Lower lobe of right lung (tissue), 2 donors: ENCODE data around the gene WNK2. TPM values are rescaled to one million over a fixed set of nuclear protein-coding genes. Genes with fewer than 3 reads are reported as not detected.

Source experiments
- ATAC-seq, 2 donors: fragments of 200-7000 bp; cut with Tn5 transposase; one replicate each; pipeline ENCODE4 v1.9.1; 2020 to 2022; ENCODE audit warnings: mild to moderate bottlenecking in 2 of 2, moderate library complexity in 2 of 2
- DNase-seq: peaks from one replicate; pipeline ENCODE4 v3.0.0-alpha.2; 2020
- H3K27ac ChIP-seq: fragments of 200-600 bp; one replicate; pipeline ENCODE4 v1.8.0; 2022
- H3K27me3 ChIP-seq: fragments of 200-600 bp; one replicate; pipeline ENCODE4 v1.8.0; 2022; ENCODE audit warnings: low read depth
- H3K36me3 ChIP-seq: fragments of 200-600 bp; one replicate; pipeline ENCODE4 v1.8.0; 2022; ENCODE audit warnings: mild to moderate bottlenecking
- H3K4me1 ChIP-seq: fragments of 200-600 bp; one replicate; pipeline ENCODE4 v1.8.0; 2022
- H3K4me3 ChIP-seq: fragments of 200-600 bp; one replicate; pipeline ENCODE4 v1.8.0; 2022; ENCODE audit warnings: mild to moderate bottlenecking
- H3K9me3 ChIP-seq: fragments of 200-600 bp; one replicate; pipeline ENCODE4 v1.8.0; 2022
- intact Hi-C: fragments of 100-400 bp; cut with DNase I; formaldehyde crosslinking; loops from one replicate; pipeline ENCODE4 v1.11.0; 2022
- total RNA-seq: library from RNA; stranded (reverse); fragmentation: NEBNext Ultra II Directional; extraction: Animal tissue kit (Norgen Biotek cat#: 25700); gene quantifications from one replicate; pipeline ENCODE4 v1.2.1, GENCODE V29; 2021
- TF ChIP-seq, protein P1 (sequence below): fragments of 200-600 bp; IDR thresholded peaks from one replicate; pipeline ENCODE4 v1.8.0; 2022; ENCODE audit warnings: antibody characterized with exemption, mild to moderate bottlenecking
- donor health status: DM: no; HTN: yes; CAD: no; lungs with severe emphysema.

The WNK2 gene
- total RNA-seq, 1 donor from 2014 or later: 7.7 TPM

DNA sequence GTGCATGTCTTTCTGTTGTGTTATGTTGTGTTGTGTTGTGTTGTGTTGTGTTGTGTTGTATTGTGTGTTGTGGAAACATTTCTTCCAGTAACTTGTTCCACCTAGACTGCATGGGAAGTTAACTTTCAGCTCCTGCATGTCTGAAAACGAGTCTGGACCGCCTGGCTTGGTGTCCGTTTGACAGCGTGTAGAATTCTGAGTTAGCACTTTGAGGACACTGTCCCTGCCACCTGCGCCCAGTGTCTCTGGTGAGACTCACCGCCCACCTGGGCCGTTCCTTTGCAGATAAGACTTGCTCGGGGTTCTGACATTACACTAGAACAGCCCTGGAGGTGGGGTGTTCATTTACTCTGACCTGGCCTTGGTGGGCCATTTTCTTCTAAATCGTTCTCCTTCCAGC is 42.0 kb downstream of the WNK2 start:
- TF ChIP-seq, protein P1, sequence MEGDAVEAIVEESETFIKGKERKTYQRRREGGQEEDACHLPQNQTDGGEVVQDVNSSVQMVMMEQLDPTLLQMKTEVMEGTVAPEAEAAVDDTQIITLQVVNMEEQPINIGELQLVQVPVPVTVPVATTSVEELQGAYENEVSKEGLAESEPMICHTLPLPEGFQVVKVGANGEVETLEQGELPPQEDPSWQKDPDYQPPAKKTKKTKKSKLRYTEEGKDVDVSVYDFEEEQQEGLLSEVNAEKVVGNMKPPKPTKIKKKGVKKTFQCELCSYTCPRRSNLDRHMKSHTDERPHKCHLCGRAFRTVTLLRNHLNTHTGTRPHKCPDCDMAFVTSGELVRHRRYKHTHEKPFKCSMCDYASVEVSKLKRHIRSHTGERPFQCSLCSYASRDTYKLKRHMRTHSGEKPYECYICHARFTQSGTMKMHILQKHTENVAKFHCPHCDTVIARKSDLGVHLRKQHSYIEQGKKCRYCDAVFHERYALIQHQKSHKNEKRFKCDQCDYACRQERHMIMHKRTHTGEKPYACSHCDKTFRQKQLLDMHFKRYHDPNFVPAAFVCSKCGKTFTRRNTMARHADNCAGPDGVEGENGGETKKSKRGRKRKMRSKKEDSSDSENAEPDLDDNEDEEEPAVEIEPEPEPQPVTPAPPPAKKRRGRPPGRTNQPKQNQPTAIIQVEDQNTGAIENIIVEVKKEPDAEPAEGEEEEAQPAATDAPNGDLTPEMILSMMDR: no peak
- intact Hi-C loops: no loop called here
- no peak for DNase-seq

DNA sequence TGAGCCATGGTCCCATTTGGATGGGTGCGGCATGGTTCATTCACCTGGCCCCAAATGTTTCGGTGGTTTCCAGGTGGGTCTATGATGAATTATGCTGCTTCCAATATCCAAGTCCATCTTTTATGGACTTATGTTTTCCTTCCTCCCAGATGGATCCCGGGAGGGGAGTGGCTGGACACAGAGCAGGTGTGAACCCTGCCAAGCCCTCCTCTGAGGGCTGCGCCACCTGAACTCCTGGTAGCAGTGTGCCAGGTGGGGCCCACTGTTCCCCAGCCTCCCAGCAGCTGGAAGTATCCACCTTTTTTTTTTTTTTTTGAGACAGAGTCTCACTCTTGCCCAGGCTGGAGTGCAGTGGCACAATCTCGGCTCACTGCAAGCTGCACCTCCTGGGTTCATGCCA is 42.9 kb downstream of the WNK2 start:
- no peak overlapping the region for H3K27ac ChIP-seq
- H3K9me3 ChIP-seq: no peaks in the 10 kb centered on the region
- H3K27me3 ChIP-seq: peaks cover 16% of the 10 kb centered on the region
- H3K4me1 ChIP-seq: no peaks in the 10 kb centered on the region
- intact Hi-C loops: no loop called here
- DNase-seq: no peak
- no peak overlapping the region for H3K4me3 ChIP-seq
- TF ChIP-seq, protein P1: no peak
- no peak for ATAC-seq
- no peaks in the 10 kb centered on the region for H3K36me3 ChIP-seq

More for the DNA sequence above, 42.0 kb downstream of the WNK2 start:
- Histone ChIP-seq H3K36me3 (no peaks in the 10 kb centered on the region), H3K27ac (no peak overlapping the region), H3K9me3 (no peaks in the 10 kb centered on the region), H3K27me3 (peaks cover 10% of the 10 kb centered on the region), H3K4me3 (no peak overlapping the region), H3K4me1 (no peaks in the 10 kb centered on the region)
- no peak for ATAC-seq

DNA sequence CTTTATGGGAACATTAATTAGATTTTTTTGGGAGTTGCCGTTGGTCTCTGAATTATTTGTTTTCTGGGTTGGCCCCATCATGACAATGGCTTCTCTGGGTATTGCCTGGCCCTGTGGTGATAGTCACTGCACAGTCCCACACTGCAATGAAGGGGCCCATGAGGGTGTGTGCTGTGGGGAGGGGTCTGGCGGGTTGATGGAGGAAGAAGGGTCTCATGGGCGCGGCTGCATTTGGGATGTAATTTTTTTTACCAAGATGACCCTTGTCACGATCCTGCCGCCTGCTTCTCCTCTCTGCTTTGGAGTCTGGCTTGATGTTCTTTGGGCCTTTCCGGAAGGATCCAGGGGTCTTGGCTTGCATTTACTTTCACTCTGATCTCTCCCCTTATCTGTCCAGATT is 44.1 kb downstream of the WNK2 start:
- H3K4me3 ChIP-seq: no peak overlapping the region
- no peaks in the 10 kb centered on the region for H3K36me3 ChIP-seq
- intact Hi-C loops: no loop called here
- no peaks in the 10 kb centered on the region for H3K4me1 ChIP-seq
- DNase-seq (no peak), ATAC-seq (no peak)
- H3K9me3 ChIP-seq: no peaks in the 10 kb centered on the region
- no peak overlapping the region for H3K27ac ChIP-seq
- H3K27me3 ChIP-seq: peaks cover 16% of the 10 kb centered on the region
- TF ChIP-seq, protein P1: no peak

DNA sequence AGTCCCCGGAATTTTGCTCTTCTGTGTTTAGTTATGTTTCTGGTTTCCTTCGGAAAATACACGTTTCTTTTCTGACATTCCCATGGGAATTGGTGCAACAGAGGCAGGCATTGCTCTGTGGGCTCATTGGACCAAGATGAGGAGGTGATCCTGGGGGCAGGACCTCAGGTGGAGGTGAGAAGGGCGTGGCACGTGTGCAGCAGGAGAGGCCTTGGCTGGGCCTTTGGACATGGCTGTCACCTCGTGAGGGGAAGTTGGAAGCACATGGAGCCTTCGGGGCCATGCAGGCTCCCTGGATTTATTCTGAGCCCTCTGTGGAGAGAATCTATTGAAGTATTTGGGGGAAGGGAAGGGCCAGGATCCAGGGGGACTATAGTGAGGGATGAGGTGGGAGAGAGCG is 44.5 kb downstream of the WNK2 start:
- ATAC-seq (no peak), DNase-seq (no peak)
- no peaks in the 10 kb centered on the region for H3K9me3 ChIP-seq
- no peaks in the 10 kb centered on the region for H3K36me3 ChIP-seq
- H3K27me3 ChIP-seq: peaks cover 16% of the 10 kb centered on the region
- H3K4me3 ChIP-seq: no peak overlapping the region
- H3K4me1 ChIP-seq: no peaks in the 10 kb centered on the region
- TF ChIP-seq, protein P1: no peak
- intact Hi-C loops: no loop called here
- no peak overlapping the region for H3K27ac ChIP-seq

DNA sequence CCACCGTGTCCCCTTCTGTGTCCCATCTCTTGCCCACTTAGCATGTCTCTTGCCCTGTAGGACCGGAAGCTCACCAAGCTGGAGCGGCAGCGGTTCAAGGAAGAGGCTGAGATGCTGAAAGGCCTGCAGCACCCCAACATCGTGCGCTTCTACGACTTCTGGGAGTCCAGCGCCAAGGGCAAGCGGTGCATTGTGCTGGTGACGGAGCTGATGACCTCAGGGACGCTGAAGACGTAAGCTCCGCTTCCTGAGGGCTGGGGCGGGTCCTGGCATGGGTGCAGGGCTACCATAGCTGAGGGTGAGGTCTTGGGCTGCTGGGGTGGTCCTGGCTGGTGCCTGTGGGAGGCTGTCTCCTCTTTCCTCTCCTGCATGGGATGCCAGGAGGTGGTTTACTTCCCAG is 45.7 kb downstream of the WNK2 start:
- H3K36me3 ChIP-seq: no peaks in the 10 kb centered on the region
- ATAC-seq: no peak
- no peaks in the 10 kb centered on the region for H3K9me3 ChIP-seq
- peaks cover 20% of the 10 kb centered on the region for H3K27me3 ChIP-seq
- H3K27ac ChIP-seq: no peak overlapping the region
- H3K4me1 ChIP-seq: no peaks in the 10 kb centered on the region
- TF ChIP-seq, protein P1: no peak
- no peak overlapping the region for H3K4me3 ChIP-seq
- intact Hi-C loops: no loop called here
- DNase-seq: no peak

DNA sequence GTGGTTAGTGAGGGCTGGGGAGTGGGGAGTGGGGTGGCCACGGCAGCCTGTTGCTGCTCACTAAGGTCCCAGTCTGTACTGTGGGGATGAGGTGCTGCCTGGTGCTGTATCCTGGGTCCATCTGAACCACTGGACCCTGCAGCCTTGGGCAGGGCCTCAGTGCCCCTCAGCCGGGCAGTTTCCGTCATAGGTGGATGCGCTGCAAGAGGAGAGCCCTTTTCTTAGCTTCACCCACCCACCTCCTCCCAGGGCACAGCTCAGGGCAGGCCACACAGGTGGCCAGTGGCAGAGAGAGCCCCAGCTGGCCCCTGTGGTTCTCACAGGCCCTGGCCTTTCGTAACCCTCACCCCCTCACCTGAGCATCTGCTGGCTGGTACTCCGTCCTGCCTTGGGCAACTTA is 46.2 kb downstream of the WNK2 start:
- no peaks in the 10 kb centered on the region for H3K36me3 ChIP-seq
- peaks cover 20% of the 10 kb centered on the region for H3K27me3 ChIP-seq
- no peak for DNase-seq
- no peak overlapping the region for H3K27ac ChIP-seq
- ATAC-seq: peak in 1 of 2 donors; percentile 11
- H3K4me3 ChIP-seq: no peak overlapping the region
- no peaks in the 10 kb centered on the region for H3K9me3 ChIP-seq
- H3K4me1 ChIP-seq: no peaks in the 10 kb centered on the region
- TF ChIP-seq, protein P1: no peak
- intact Hi-C loops: no loop called here
